ENCODE measurements around the gene STRIP1.

The STRIP1 gene

GRCh38 chr1:110089561-110090275, 55.3 kb downstream of the STRIP1 start:
- Histone ChIP-seq H3K4me2 (ENCODE audit: low read length, poor library complexity, severe bottlenecking) (no peak overlapping the region), H3K27me3 (ENCODE audit: control insufficient read depth in 1 of 2, insufficient read depth in 1 of 2, low read length in 2 of 2) (peaks cover 36 to 92% of the 10 kb centered on the region in 2 experiments), H3K4ac (ENCODE audit: low read depth in 1 of 2, low read length in 2 of 2) (no peak overlapping the region), H3K4me3 (ENCODE audit: insufficient read depth in 1 of 2, low read depth in 1 of 2, low read length in 2 of 2) (no peak overlapping the region), H4K91ac (ENCODE audit: low read length) (no peak overlapping the region), H3K9me3 (ENCODE audit: control insufficient read depth, low read length) (peaks cover 4% of the 10 kb centered on the region), H3K23ac (ENCODE audit: low read length in 2 of 2) (no peak overlapping the region), H3K27ac (ENCODE audit: low read length, poor library complexity, severe bottlenecking) (no peak overlapping the region), H2AK5ac (ENCODE audit: low read length, severe bottlenecking) (no peak overlapping the region), H3K79me1 (replicated peaks; ENCODE audit: low read length, poor library complexity, severe bottlenecking) (no peaks in the 10 kb centered on the region), H4K8ac (ENCODE audit: low read length) (no peak overlapping the region), H3K9ac (ENCODE audit: low read length) (no peak overlapping the region), H2BK5ac (ENCODE audit: low read depth, low read length, poor library complexity, severe bottlenecking) (no peak overlapping the region), H3K18ac (ENCODE audit: low read depth in 1 of 2, low read length in 2 of 2) (no peak overlapping the region), H2BK120ac (ENCODE audit: low read depth, low read length) (no peak overlapping the region), H3K14ac (ENCODE audit: low read length in 2 of 2) (no peak overlapping the region), H3K4me1 (ENCODE audit: control insufficient read depth, insufficient read depth, low read depth, low read length) (no peaks in the 10 kb centered on the region), H2BK15ac (ENCODE audit: low read depth, poor library complexity, severe bottlenecking) (no peak overlapping the region), H2BK12ac (ENCODE audit: low read length in 2 of 2) (no peak overlapping the region), H2AFZ (ENCODE audit: low read depth, low read length) (no peak overlapping the region), H3K36me3 (ENCODE audit: control insufficient read depth in 1 of 2, insufficient read depth in 2 of 2, low read depth in 1 of 2, low read length in 2 of 2) (no peaks in the 10 kb centered on the region)
- WGBS, result 21% methylated on average over 7 of the region's 7 CpGs
- no peak for DNase-seq

DNA sequence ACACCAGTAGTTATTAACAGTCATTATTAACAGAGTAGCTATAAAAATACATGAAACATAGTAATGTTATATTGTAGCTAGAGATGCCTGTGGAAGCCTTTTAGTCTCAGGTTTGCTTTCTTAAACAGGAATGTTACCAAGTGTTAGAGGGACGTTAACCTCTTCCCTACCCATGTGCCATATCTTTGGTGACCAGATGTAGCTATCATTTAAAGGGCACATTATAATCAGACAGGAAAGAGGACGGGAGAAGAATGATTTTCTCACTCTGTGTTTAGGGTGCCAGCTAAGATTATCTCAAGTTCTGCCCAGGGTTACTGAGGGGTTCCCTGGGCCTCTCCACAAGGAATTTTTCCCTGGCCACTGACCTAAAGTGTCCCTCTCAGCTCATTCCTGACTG, 57.0 kb downstream of the STRIP1 start:
- no peak overlapping the region for H3K14ac ChIP-seq (ENCODE audit: low read length in 2 of 2)
- H3K23ac ChIP-seq (ENCODE audit: low read length in 2 of 2), result no peak overlapping the region
- no peak overlapping the region for H2BK120ac ChIP-seq (ENCODE audit: low read depth, low read length)
- H2AFZ ChIP-seq (ENCODE audit: low read depth, low read length), result no peak overlapping the region
- H4K8ac ChIP-seq (ENCODE audit: low read length), result no peak overlapping the region
- H2AK5ac ChIP-seq (ENCODE audit: low read length, severe bottlenecking), result no peak overlapping the region
- no peak overlapping the region for H2BK15ac ChIP-seq (ENCODE audit: low read depth, poor library complexity, severe bottlenecking)
- no peaks in the 10 kb centered on the region for H3K4me1 ChIP-seq (ENCODE audit: control insufficient read depth, insufficient read depth, low read depth, low read length)
- H3K36me3 ChIP-seq (ENCODE audit: control insufficient read depth in 1 of 2, insufficient read depth in 2 of 2, low read depth in 1 of 2, low read length in 2 of 2), result no peaks in the 10 kb centered on the region
- DNase-seq, result no peak
- no peak overlapping the region for H3K4ac ChIP-seq (ENCODE audit: low read depth in 1 of 2, low read length in 2 of 2)
- no peaks in the 10 kb centered on the region for H3K79me1 ChIP-seq (replicated peaks; ENCODE audit: low read length, poor library complexity, severe bottlenecking)
- H2BK12ac ChIP-seq (ENCODE audit: low read length in 2 of 2), result no peak overlapping the region
- H3K18ac ChIP-seq (ENCODE audit: low read depth in 1 of 2, low read length in 2 of 2), result no peak overlapping the region
- H3K4me3 ChIP-seq (ENCODE audit: insufficient read depth in 1 of 2, low read depth in 1 of 2, low read length in 2 of 2), result no peak overlapping the region
- H2BK5ac ChIP-seq (ENCODE audit: low read depth, low read length, poor library complexity, severe bottlenecking), result no peak overlapping the region
- whole genome bisulfite sequencing, result 78% methylated on average over 2 of the region's 2 CpGs
- H3K27me3 ChIP-seq (ENCODE audit: control insufficient read depth in 1 of 2, insufficient read depth in 1 of 2, low read length in 2 of 2), result peaks cover 52 to 86% of the 10 kb centered on the region in 2 experiments
- peaks cover 4% of the 10 kb centered on the region for H3K9me3 ChIP-seq (ENCODE audit: control insufficient read depth, low read length)
- H3K4me2 ChIP-seq (ENCODE audit: low read length, poor library complexity, severe bottlenecking), result no peak overlapping the region
- no peak overlapping the region for H3K27ac ChIP-seq (ENCODE audit: low read length, poor library complexity, severe bottlenecking)
- no peak overlapping the region for H3K9ac ChIP-seq (ENCODE audit: low read length)
- H4K91ac ChIP-seq (ENCODE audit: low read length), result no peak overlapping the region

DNA sequence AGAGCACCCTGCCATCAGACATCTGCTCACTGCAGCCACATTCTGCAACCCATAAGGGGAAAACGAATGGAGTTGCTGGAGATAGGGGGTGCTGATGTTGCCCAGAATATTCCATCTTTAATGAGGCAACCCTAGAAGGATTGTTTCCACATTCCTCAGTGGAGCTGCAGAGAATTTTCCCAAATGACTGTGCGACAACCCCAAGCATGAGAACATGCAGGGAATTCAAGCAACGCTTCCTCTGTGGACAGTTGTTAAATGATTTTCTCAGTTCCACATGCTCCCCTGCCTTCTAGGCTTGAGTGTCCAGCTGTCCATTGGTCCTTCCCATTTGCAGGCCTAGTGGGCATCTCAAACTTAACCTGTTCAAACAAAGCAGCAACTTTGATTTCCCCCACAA, 57.4 kb downstream of the STRIP1 start:
- Histone ChIP-seq H3K79me1 (replicated peaks; ENCODE audit: low read length, poor library complexity, severe bottlenecking) (no peaks in the 10 kb centered on the region), H3K9me3 (ENCODE audit: control insufficient read depth, low read length) (peaks cover 4% of the 10 kb centered on the region), H3K14ac (ENCODE audit: low read length in 2 of 2) (no peak overlapping the region), H3K4me1 (ENCODE audit: control insufficient read depth, insufficient read depth, low read depth, low read length) (no peaks in the 10 kb centered on the region), H2BK12ac (ENCODE audit: low read length in 2 of 2) (no peak overlapping the region), H2BK15ac (ENCODE audit: low read depth, poor library complexity, severe bottlenecking) (no peak overlapping the region), H3K4me3 (ENCODE audit: insufficient read depth in 1 of 2, low read depth in 1 of 2, low read length in 2 of 2) (no peak overlapping the region), H3K9ac (ENCODE audit: low read length) (no peak overlapping the region), H3K18ac (ENCODE audit: low read depth in 1 of 2, low read length in 2 of 2) (no peak overlapping the region), H3K23ac (ENCODE audit: low read length in 2 of 2) (no peak overlapping the region), H3K27ac (ENCODE audit: low read length, poor library complexity, severe bottlenecking) (no peak overlapping the region), H2AFZ (ENCODE audit: low read depth, low read length) (no peak overlapping the region), H3K36me3 (ENCODE audit: control insufficient read depth in 1 of 2, insufficient read depth in 2 of 2, low read depth in 1 of 2, low read length in 2 of 2) (no peaks in the 10 kb centered on the region), H4K8ac (ENCODE audit: low read length) (no peak overlapping the region), H4K91ac (ENCODE audit: low read length) (no peak overlapping the region), H2BK5ac (ENCODE audit: low read depth, low read length, poor library complexity, severe bottlenecking) (no peak overlapping the region), H3K4me2 (ENCODE audit: low read length, poor library complexity, severe bottlenecking) (no peak overlapping the region), H2AK5ac (ENCODE audit: low read length, severe bottlenecking) (no peak overlapping the region), H3K4ac (ENCODE audit: low read depth in 1 of 2, low read length in 2 of 2) (no peak overlapping the region), H3K27me3 (ENCODE audit: control insufficient read depth in 1 of 2, insufficient read depth in 1 of 2, low read length in 2 of 2) (peaks cover 49 to 86% of the 10 kb centered on the region in 2 experiments), H2BK120ac (ENCODE audit: low read depth, low read length) (no peak overlapping the region)
- no peak for DNase-seq
- 79% methylated on average over 3 of the region's 3 CpGs for WGBS

- Histone ChIP-seq H2BK120ac (ENCODE audit: low read depth, low read length) (no peak overlapping the region), H3K23ac (ENCODE audit: low read length in 2 of 2) (no peak overlapping the region), H3K27me3 (ENCODE audit: control insufficient read depth in 1 of 2, insufficient read depth in 1 of 2, low read length in 2 of 2) (peaks cover 52 to 83% of the 10 kb centered on the region in 2 experiments), H2AK5ac (ENCODE audit: low read length, severe bottlenecking) (no peak overlapping the region), H3K9me3 (ENCODE audit: control insufficient read depth, low read length) (peaks cover 4% of the 10 kb centered on the region), H3K4me1 (ENCODE audit: control insufficient read depth, insufficient read depth, low read depth, low read length) (no peaks in the 10 kb centered on the region), H3K4me3 (ENCODE audit: insufficient read depth in 1 of 2, low read depth in 1 of 2, low read length in 2 of 2) (no peak overlapping the region), H2BK15ac (ENCODE audit: low read depth, poor library complexity, severe bottlenecking) (no peak overlapping the region), H3K27ac (ENCODE audit: low read length, poor library complexity, severe bottlenecking) (no peak overlapping the region), H4K91ac (ENCODE audit: low read length) (no peak overlapping the region), H4K8ac (ENCODE audit: low read length) (no peak overlapping the region), H3K79me1 (replicated peaks; ENCODE audit: low read length, poor library complexity, severe bottlenecking) (no peaks in the 10 kb centered on the region), H3K9ac (ENCODE audit: low read length) (no peak overlapping the region), H2AFZ (ENCODE audit: low read depth, low read length) (no peak overlapping the region), H2BK5ac (ENCODE audit: low read depth, low read length, poor library complexity, severe bottlenecking) (no peak overlapping the region), H3K4ac (ENCODE audit: low read depth in 1 of 2, low read length in 2 of 2) (no peak overlapping the region), H2BK12ac (ENCODE audit: low read length in 2 of 2) (no peak overlapping the region), H3K36me3 (ENCODE audit: control insufficient read depth in 1 of 2, insufficient read depth in 2 of 2, low read depth in 1 of 2, low read length in 2 of 2) (no peaks in the 10 kb centered on the region), H3K4me2 (ENCODE audit: low read length, poor library complexity, severe bottlenecking) (no peak overlapping the region), H3K18ac (ENCODE audit: low read depth in 1 of 2, low read length in 2 of 2) (no peak overlapping the region), H3K14ac (ENCODE audit: low read length in 2 of 2) (no peak overlapping the region)
- DNase-seq, result no peak
- 100% methylated on average over 1 of the region's 2 CpGs for WGBS
Observed at GRCh38 chr1:110092991-110093390, 58.6 kb downstream of the STRIP1 start.

All from mesenchymal stem cell (in vitro differentiated cells and primary cell).